NB4 (cell line): ENCODE measurements around the gene CMYA5.

Source experiments
- DNase-seq: peaks from one replicate; pipeline ENCODE4 v3.0.0; 2010; ENCODE audit warnings: low read depth
- H3K4me3 ChIP-seq: one replicate; pipeline ENCODE4 v1.5.1; 2011; ENCODE audit warnings: mild to moderate bottlenecking, low read depth, low read length, moderate library complexity
- CTCF ChIP-seq: IDR thresholded peaks from one replicate; pipeline ENCODE4 v1.5.1; 2012; ENCODE audit warnings: low read depth, low read length
- MAX ChIP-seq: IDR thresholded peaks from 2 replicates; pipeline ENCODE4 v1.6.1; 2011; ENCODE audit warnings: low read depth, low read length
- MYC ChIP-seq: IDR thresholded peaks from 2 replicates; pipeline ENCODE4 v1.6.1; 2011; ENCODE audit warnings: low read depth, low read length
- POLR2A ChIP-seq: IDR thresholded peaks from 2 replicates; pipeline ENCODE4 v1.6.1; 2011; ENCODE audit warnings: mild to moderate bottlenecking; ENCODE audit not compliant: insufficient read length; ENCODE audit errors: extremely low read depth

Gene CMYA5

GRCh38 chr5:79686799-79687198 lies 2.8 kb upstream of the CMYA5 start:
- DNase-seq, result no peak
- H3K4me3 ChIP-seq, result no peak overlapping the region
- TF ChIP-seq CTCF (no peak), POLR2A (no peak), MYC (no peak), MAX (no peak)

GRCh38 chr5:79687889-79688288 lies 1.7 kb upstream of the CMYA5 start:
- no peak for DNase-seq
- H3K4me3 ChIP-seq, result no peak overlapping the region
- no peak for TF ChIP-seq POLR2A
- no peak for TF ChIP-seq MAX
- TF ChIP-seq MYC, result no peak
- no peak for TF ChIP-seq CTCF

DNA sequence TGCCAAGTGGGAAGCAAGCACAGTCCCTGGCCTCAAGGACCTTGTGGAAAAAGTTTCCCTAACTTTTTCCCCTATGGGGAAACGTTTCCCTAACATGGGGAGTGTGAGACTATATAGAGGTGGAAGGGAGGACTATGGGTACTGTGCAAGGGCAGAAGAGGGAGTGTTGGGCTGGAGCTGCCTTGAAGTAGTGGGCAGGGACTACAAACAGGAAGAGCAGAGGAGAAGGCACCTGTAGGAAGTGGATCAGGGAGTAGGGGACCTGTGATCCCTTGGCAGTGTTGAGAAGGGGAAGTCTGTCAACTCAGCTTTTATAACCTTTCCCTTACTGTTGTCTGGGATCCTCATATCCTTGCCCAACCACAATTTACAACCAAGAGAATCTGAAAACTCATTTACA lies 1.4 kb downstream of the CMYA5 start:
- TF ChIP-seq POLR2A (no peak), MYC (no peak), CTCF (no peak), MAX (no peak)
- DNase-seq, result no peak
- H3K4me3 ChIP-seq, result no peak overlapping the region

GRCh38 chr5:79692596-79692995 lies 3.0 kb downstream of the CMYA5 start:
- DNase-seq, result no peak
- no peak for TF ChIP-seq POLR2A
- TF ChIP-seq MAX, result no peak
- TF ChIP-seq MYC, result no peak
- no peak for TF ChIP-seq CTCF
- H3K4me3 ChIP-seq, result no peak overlapping the region

DNA sequence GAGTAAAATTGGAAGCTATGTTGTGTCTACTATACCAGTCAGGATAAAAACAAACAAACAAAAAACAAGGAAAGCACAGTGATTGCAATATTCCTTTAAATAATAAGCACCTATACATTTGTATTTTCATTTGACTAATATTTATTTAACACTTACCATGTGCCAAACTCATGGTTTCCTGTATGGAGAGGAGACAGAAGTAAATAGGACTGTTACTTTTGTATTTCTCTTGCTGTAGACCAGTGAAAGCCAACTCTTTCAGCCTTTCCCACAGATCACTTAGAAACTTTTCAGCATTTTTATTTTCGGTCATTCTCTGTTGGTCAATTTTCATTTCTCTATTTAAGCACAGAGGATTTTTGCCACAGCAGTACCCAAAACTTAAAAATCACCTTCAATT lies 4.5 kb downstream of the CMYA5 start:
- no peak for DNase-seq
- no peak overlapping the region for H3K4me3 ChIP-seq
- TF ChIP-seq POLR2A (no peak), CTCF (no peak), MYC (no peak), MAX (no peak)

- no peak for DNase-seq
- no peak for TF ChIP-seq POLR2A
- TF ChIP-seq MAX, result no peak
- TF ChIP-seq CTCF, result no peak
- no peak for TF ChIP-seq MYC
- H3K4me3 ChIP-seq, result no peak overlapping the region
Observed at GRCh38 chr5:79694652-79695051, 5.0 kb downstream of the CMYA5 start.
